Measurements from ENCODE around the gene C11orf21.

GRCh38 chr11:2297623-2298030 lies 4.1 kb downstream of the C11orf21 start:
- TF ChIP-seq CTCF (conservative IDR thresholded peaks at IDR 0.05; ENCODE audit: low read length) (no peak), EZH2phosphoT487 (IDR thresholded peaks at IDR 0.05; ENCODE audit: borderline replicate concordance, low read depth, low read length) (no peak)

Data from OCI-LY7 (cell line).